ENCODE data around the gene FLT3.

FLT3 gene

DNA sequence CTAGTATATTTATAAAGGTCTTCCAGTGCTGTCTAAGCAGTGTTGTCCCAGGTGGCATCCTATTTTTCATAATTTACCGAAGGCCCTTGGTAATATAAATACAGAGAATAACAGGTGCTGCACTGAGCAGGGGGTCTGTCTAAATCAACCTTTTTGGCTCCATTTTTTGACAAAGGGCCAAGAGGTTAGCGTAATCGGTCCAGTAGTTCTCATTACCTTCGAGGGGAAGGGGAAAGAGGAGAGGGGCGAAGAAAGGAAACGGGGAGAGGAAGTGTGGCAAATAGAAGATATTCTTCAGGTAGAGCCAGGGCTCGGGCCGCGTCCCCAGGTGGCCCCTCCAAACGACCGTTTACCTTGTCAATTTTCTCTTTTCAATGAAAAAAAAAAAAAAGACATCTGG, 37.2 kb upstream of the FLT3 start:
- H3K36me3 ChIP-seq (ENCODE audit: insufficient read depth, low read length), result no peaks in the 10 kb centered on the region
- H3K9ac ChIP-seq (ENCODE audit: insufficient read length), result peak overlapping the region; percentile 97
- no peaks in the 10 kb centered on the region for H3K9me3 ChIP-seq (ENCODE audit: low read depth, low read length)
- peak overlapping the region; percentile 96 for H3K4me3 ChIP-seq
- H3K27ac ChIP-seq, result peak overlapping the region; percentile 95
- DNase-seq (ENCODE audit: low read depth, low spot score), result no peak
- no peak for TF ChIP-seq FOXP2 (optimal IDR thresholded peaks at IDR 0.05; ENCODE audit: control extremely low read depth, extremely low read length, insufficient read depth)
- no peak for TF ChIP-seq EZH2 (IDR thresholded peaks at IDR 0.05)
- no peak for TF ChIP-seq POLR2AphosphoS5 (IDR thresholded peaks at IDR 0.05; ENCODE audit: borderline replicate concordance, low read depth, low read length)

DNA sequence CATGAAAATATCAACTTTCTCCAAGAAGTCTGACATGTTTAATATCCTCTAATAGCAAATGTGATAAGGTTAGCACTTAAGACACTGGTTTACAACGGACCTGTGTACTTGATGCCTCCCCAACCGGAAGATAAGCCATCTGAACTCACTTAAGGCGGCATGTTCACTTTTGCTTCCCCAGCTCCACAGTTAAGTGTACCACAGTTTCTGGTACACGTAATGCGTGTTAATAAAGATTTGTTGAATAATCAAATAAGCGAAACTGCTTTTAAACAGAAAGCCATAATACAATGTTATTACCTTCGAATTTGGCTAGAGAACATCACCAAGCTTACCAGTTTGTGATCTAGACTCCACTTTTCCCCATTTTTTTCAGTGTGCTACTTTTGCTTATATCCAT, 36.5 kb upstream of the FLT3 start:
- H3K9ac ChIP-seq (ENCODE audit: insufficient read length), result peak overlapping the region; percentile 97
- DNase-seq (ENCODE audit: low read depth, low spot score), result no peak
- peak overlapping the region; percentile 96 for H3K4me3 ChIP-seq
- H3K27ac ChIP-seq, result peak overlapping the region; percentile 95
- no peaks in the 10 kb centered on the region for H3K36me3 ChIP-seq (ENCODE audit: insufficient read depth, low read length)
- H3K9me3 ChIP-seq (ENCODE audit: low read depth, low read length), result no peaks in the 10 kb centered on the region
- no peak for TF ChIP-seq FOXP2 (optimal IDR thresholded peaks at IDR 0.05; ENCODE audit: control extremely low read depth, extremely low read length, insufficient read depth)
- no peak for TF ChIP-seq EZH2 (IDR thresholded peaks at IDR 0.05)
- no peak for TF ChIP-seq POLR2AphosphoS5 (IDR thresholded peaks at IDR 0.05; ENCODE audit: borderline replicate concordance, low read depth, low read length)

DNA sequence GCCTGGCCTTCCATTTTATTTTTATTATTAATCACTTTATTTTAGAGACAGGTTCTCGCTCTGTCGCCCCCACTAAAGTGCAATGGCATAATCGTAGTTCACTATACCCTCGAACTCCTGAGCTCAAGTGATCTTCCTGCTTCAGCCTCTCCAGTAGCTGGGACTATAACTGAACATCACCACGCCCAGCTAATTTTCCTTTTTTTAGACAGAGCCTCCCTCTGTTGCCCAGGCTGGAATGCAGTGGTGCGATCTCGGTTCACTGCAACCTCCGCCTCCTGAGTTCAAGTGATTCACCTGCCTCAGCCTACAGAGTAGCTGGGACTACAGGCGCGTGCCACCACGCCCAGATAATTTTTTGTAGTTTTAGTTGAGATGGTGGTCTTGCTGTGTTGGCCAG, 31.3 kb upstream of the FLT3 start:
- DNase-seq (ENCODE audit: low read depth, low spot score), result no peak

DNA sequence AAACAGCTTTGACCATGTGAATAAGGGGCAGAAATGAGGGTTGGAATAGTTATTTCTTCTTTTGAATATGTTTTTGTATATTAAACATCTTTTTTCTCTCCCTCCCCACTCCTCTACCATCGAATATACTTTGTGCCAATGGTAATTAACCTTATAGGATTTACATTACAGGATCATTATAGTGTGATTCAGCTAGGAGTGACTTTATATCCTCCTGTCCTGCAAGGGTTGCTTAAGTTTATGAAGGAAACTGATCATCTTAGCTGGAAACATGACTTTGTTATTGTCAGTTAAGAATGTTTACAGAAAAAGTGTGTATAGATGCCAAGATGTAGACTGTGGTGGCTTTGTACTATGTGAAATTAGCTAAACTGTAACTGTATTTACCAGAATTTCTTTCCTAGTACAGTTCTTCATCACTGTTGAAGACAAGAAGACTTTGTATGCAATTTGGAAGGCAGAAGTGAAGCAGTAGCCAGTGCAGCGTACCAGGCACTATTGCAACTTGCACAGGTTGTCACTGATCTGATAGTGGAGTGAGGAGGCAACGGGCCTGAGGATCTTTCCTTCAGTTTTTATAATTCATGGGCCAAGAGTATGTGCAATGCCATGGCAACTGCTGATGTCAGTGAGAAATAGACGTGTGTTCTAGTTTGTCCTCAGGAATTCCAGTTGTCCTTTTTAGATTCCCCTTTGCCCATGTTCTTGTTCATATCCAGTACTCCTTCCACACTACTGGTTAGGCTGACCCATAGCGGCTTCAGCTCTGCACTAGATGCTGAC, 29.7 kb upstream of the FLT3 start:
- no peaks in the 10 kb centered on the region for H3K36me3 ChIP-seq (ENCODE audit: insufficient read depth, low read length)
- no peak overlapping the region for H3K4me3 ChIP-seq
- TF ChIP-seq EZH2 (IDR thresholded peaks at IDR 0.05), result no peak
- TF ChIP-seq FOXP2 (optimal IDR thresholded peaks at IDR 0.05; ENCODE audit: control extremely low read depth, extremely low read length, insufficient read depth), result no peak
- no peak for TF ChIP-seq POLR2AphosphoS5 (IDR thresholded peaks at IDR 0.05; ENCODE audit: borderline replicate concordance, low read depth, low read length)

More for the DNA sequence above, 31.3 kb upstream of the FLT3 start:
- TF ChIP-seq EZH2 (IDR thresholded peaks at IDR 0.05) (no peak), POLR2AphosphoS5 (IDR thresholded peaks at IDR 0.05; ENCODE audit: borderline replicate concordance, low read depth, low read length) (no peak), FOXP2 (optimal IDR thresholded peaks at IDR 0.05; ENCODE audit: control extremely low read depth, extremely low read length, insufficient read depth) (no peak)
- H3K9ac ChIP-seq (ENCODE audit: insufficient read length), result no peak overlapping the region
- H3K27ac ChIP-seq, result no peak overlapping the region
- no peaks in the 10 kb centered on the region for H3K9me3 ChIP-seq (ENCODE audit: low read depth, low read length)
- no peaks in the 10 kb centered on the region for H3K36me3 ChIP-seq (ENCODE audit: insufficient read depth, low read length)
- H3K4me3 ChIP-seq, result no peak overlapping the region

DNA sequence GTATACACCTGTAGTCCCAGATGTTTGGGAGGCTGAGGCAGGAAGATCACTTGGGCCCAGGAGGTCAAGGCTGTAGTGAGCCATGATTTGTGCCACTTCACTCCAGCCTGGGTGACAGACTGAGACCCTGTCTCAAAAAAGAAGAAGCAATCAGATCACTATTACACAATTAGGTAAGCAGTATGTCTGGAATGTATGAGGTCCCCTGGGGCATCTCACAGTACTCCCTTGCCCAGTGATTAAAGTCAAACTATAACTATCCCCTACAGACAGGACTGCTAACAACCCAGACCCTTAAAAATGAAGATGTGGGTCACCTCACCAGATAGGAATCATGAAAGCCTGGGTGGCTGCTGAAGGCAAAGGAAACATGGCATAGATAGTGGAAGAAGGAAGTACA, 28.6 kb upstream of the FLT3 start:
- Histone ChIP-seq H3K27ac (no peak overlapping the region), H3K9me3 (ENCODE audit: low read depth, low read length) (no peaks in the 10 kb centered on the region), H3K36me3 (ENCODE audit: insufficient read depth, low read length) (no peaks in the 10 kb centered on the region), H3K4me3 (no peak overlapping the region), H3K9ac (ENCODE audit: insufficient read length) (no peak overlapping the region)
- TF ChIP-seq EZH2 (IDR thresholded peaks at IDR 0.05) (no peak), FOXP2 (optimal IDR thresholded peaks at IDR 0.05; ENCODE audit: control extremely low read depth, extremely low read length, insufficient read depth) (no peak), POLR2AphosphoS5 (IDR thresholded peaks at IDR 0.05; ENCODE audit: borderline replicate concordance, low read depth, low read length) (no peak)
- DNase-seq (ENCODE audit: low read depth, low spot score), result no peak

More for the DNA sequence above, 29.7 kb upstream of the FLT3 start:
- Histone ChIP-seq H3K27ac (no peak overlapping the region), H3K9ac (ENCODE audit: insufficient read length) (no peak overlapping the region), H3K9me3 (ENCODE audit: low read depth, low read length) (no peaks in the 10 kb centered on the region)
- no peak for DNase-seq (ENCODE audit: low read depth, low spot score)

DNA sequence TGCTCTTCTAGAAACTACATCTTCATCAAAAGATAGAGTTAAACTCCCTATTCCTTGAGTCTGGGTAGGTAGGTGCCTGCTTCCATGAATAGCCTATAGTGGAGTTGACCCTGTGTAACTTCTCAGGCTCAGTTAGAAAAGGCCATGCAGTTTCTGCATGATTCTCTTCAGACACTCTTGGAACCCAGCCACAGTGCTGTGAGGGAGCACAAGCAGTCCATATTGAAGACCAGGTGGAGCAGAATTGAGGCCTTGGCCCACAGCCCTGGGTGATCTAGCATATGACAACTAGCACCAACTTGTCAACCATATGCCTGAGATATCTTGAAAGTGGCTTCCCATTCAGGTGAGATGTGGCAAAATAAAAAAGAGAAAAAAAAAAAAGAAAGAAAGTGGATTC, 27.7 kb upstream of the FLT3 start:
- TF ChIP-seq EZH2 (IDR thresholded peaks at IDR 0.05), result no peak
- TF ChIP-seq POLR2AphosphoS5 (IDR thresholded peaks at IDR 0.05; ENCODE audit: borderline replicate concordance, low read depth, low read length), result no peak
- TF ChIP-seq FOXP2 (optimal IDR thresholded peaks at IDR 0.05; ENCODE audit: control extremely low read depth, extremely low read length, insufficient read depth), result no peak
- no peak for DNase-seq (ENCODE audit: low read depth, low spot score)
- Histone ChIP-seq H3K9ac (ENCODE audit: insufficient read length) (no peak overlapping the region), H3K4me3 (no peak overlapping the region), H3K36me3 (ENCODE audit: insufficient read depth, low read length) (no peaks in the 10 kb centered on the region), H3K27ac (no peak overlapping the region), H3K9me3 (ENCODE audit: low read depth, low read length) (no peaks in the 10 kb centered on the region)

DNA sequence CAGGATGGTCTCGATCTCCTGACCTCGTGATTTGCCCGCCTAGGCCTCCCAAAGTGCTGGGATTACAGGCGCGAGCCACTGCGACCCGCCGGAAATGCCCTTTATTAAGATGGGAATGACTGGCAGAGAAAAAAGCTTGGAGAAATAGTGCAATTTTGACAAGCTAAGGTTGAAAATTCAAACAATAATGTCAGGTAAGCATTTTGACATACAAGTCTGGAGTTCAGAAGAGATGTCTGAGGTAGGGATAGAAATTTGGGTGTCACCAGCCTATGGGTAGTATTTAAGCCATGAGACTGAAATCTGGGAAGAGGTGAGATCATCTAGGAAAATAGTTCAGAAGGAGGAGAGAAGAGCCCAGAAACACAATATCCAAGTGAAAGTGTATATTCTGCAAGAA, 20.8 kb upstream of the FLT3 start:
- TF ChIP-seq EZH2 (IDR thresholded peaks at IDR 0.05) (no peak), FOXP2 (optimal IDR thresholded peaks at IDR 0.05; ENCODE audit: control extremely low read depth, extremely low read length, insufficient read depth) (no peak), POLR2AphosphoS5 (IDR thresholded peaks at IDR 0.05; ENCODE audit: borderline replicate concordance, low read depth, low read length) (no peak)
- Histone ChIP-seq H3K9ac (ENCODE audit: insufficient read length) (no peak overlapping the region), H3K36me3 (ENCODE audit: insufficient read depth, low read length) (no peaks in the 10 kb centered on the region), H3K9me3 (ENCODE audit: low read depth, low read length) (no peaks in the 10 kb centered on the region), H3K4me3 (no peak overlapping the region), H3K27ac (no peak overlapping the region)
- DNase-seq (ENCODE audit: low read depth, low spot score), result no peak

DNA sequence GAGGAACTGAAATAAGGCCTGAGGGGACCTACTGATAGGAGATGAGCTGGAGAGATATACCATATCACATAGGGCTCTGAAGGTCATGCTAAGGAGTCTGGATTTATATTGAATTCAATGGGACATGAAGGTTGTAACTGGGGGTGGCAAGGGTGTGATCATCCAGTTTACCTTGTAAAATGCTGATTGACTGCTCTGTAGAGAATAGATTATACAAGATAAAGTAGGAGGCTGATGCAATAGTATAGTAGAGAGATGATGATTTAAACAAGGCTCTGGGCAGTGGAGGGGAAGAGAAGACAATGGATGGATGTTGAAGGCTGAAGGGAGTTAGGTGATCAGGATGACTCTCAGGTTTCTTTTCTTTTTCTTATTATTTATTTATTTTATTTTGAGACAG, 19.9 kb upstream of the FLT3 start:
- no peak overlapping the region for H3K4me3 ChIP-seq

More for the DNA sequence above, 19.9 kb upstream of the FLT3 start:
- Histone ChIP-seq H3K27ac (no peak overlapping the region), H3K9ac (ENCODE audit: insufficient read length) (no peak overlapping the region), H3K36me3 (ENCODE audit: insufficient read depth, low read length) (no peaks in the 10 kb centered on the region), H3K9me3 (ENCODE audit: low read depth, low read length) (no peaks in the 10 kb centered on the region)
- TF ChIP-seq POLR2AphosphoS5 (IDR thresholded peaks at IDR 0.05; ENCODE audit: borderline replicate concordance, low read depth, low read length), result no peak
- TF ChIP-seq FOXP2 (optimal IDR thresholded peaks at IDR 0.05; ENCODE audit: control extremely low read depth, extremely low read length, insufficient read depth), result no peak
- TF ChIP-seq EZH2 (IDR thresholded peaks at IDR 0.05), result no peak
- DNase-seq (ENCODE audit: low read depth, low spot score), result no peak

Measured in SK-N-MC (cell line).